NCI-H460 (cell line): ENCODE measurements around the gene NOPCHAP1. TPM values are rescaled to one million over a fixed set of nuclear protein-coding genes. Genes with fewer than 3 reads are reported as not detected.

ENCODE experiments used
- DNase-seq: peaks from one replicate; pipeline ENCODE4 v3.0.0-alpha.2; 2016; ENCODE audit warnings: low read depth; ENCODE audit errors: extremely low read depth
- total RNA-seq: library from RNA; depleted of rRNA; stranded (reverse); fragments of >200 nt; shearing (Covaris generic); gene quantifications from 2 replicates; pipeline ENCODE4 v1.2.3, GENCODE V29; 2014; rRNA removed

Gene NOPCHAP1
- total RNA-seq, 1 experiment from 2014 or later, result 29.9 TPM

DNA sequence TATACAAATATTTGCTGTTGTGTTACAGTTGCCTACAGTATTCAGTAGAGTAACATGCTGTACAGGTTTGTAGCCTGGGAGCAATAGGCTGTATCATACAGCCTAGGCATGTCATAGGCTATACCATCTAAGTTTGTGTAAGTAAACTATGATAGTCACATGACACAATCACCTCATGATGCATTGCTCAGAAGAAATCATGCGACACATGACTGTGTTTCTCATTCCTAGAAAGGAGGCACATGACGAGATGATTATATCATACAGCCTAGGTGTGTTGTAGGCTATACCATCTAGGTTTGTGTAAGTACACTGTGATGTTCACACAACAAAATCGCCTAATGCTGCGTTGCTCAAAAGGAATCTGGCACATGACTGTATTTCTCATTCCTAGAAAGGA is 31.9 kb downstream of the NOPCHAP1 start:
- DNase-seq, result no peak

DNA sequence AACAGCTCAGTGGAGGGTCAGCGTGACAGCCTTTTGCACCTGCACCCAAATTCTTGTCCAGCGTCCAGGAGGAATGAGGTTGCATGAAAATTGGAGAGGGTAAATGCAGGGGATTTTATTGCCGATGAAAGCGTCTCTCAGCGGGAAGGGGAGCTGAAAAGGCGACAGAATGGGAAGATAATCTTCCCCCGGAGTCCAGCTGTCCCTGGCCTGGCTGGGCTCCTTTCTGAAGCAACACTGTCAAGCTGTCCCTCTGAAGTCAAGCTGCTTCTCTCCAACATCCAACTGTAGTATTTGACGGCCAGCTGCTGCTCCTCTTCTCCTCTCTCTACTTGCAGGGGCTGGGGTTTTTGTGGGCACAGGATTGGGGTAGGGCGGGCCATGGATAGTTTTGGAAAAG is 32.7 kb downstream of the NOPCHAP1 start:
- DNase-seq, result no peak

DNA sequence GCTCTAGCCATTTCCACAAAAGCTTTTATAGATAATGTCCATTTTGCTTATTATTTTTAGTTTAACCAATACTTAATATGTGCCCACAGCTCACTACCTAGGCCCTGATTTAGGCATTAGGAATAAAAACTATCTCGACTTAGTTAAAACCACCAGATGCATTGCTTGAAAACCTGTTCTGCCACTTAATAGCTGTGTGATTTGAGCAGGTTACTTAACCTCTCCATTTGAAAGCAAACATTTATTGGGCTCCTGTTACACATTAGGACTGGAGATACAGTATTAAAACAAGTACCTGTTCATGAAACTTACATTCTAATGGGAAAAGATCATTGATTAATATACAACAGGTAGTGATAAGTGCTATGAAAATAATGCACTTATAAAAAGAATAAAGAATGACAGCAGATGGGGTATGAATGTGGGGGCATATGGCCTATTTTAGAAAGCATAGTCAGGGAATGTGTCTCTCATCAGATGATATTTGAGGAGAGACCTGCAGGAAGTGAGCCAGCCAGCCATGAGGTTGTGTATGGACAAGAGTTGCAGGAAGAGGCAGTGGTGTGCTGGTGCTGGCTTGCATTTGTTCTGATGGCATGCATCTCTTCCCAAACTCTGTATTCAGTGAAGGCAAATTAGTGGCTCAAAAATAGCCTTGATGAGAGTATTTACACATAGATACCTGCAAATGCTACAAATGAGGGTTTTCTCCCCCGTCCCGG is 34.3 kb downstream of the NOPCHAP1 start:
- no peak for DNase-seq

DNA sequence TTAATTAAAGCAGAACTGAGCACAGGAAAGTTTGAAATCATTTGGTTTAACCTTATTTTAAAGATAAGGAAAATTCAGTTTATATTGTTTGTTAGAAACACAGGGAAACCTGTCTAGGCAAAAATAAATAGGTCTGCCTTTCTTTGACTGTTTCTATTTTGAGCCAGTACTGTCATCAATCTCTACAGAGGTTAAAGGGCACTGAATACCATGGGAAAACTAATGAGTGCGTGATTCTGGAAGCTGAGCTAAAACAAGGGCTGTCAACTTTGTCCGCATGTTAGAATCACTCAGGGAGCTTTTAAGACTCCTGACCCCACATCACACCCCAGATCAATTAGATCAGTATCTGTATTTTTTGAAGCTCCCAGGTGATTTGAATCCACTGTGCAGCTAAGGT is 38.8 kb downstream of the NOPCHAP1 start:
- no peak for DNase-seq

DNA sequence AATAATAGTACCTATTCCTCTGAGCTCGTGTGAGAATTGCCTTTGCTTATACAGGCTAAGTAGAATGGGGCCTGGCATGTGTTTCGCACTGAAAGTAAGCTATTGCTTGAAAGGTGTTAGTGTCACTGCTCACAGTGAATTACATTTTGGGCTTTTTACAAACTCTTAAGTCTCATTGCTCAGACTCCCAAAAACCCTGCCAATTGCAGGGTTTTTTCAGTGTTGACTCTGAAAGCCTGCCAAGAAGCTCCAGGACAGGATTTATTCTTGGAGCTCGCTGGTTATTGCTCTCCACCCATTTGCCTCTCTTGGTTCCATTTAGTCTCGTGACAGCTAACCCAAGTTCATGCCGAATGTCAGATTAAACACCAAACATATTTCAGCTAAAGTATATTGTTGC is 39.8 kb downstream of the NOPCHAP1 start:
- DNase-seq, result no peak

DNA sequence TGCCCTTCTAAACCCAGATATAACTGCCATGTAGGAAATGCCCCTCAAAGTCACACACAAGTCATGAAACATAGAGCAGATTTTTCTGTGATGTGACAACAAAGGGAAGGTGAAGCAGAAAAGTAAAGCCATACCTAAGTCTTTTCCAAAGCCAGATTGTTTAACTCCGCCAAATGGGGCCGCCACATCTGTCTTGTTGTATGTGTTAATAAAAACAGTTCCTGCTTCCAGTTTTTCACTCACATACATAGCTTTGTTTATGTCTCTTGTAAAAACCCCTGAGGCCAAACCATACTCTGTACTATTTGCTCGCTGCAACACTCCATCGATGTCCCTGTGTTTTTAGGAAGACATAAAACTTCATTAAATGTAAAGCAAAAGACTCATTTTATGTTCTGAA is 40.3 kb downstream of the NOPCHAP1 start:
- DNase-seq, result no peak

DNA sequence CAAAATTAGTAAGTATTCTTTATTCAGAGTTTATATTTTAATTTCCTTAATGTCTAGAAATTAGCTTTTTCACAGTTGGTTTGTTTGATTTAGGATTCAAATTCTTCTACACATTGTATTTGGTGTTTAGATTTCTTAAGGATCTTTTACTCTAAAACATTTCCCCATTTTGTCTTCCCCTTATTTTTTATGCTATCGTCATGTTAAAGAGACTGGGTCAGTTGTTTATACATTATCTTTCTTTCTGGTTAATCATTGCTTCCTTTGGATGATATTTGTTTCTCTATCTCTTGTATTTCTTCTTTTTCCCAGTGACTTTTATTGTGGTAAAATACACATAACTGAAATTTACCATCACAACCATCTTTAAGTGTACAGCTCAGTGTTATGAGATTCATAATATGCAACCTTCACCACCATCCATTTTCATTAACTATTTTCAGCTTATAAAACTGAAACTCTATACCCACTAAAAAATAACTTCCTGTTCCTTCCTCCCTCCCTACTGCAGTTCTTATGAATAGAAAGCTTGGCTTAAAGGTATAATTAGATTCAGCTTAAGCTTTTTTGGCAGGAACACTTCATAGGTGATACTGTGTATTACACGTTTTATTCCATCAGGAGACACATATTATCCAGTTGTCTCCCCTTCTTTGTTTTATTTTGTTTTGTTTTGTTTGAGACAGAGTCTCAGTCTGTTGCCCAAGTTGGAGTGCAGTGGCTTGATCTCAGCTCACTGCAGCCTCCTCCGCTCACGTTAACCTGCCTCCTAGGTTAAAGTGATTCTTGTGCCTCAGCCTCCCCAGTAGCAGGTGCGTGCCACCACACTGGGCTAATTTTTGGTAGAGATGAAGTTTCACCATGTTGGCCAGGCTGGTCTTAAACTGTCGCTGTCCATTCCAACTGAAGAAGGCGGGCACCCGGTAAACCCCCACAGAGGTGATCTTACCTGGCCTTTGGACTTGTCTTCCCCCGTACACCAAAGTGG is 45.0 kb downstream of the NOPCHAP1 start:
- no peak for DNase-seq

DNA sequence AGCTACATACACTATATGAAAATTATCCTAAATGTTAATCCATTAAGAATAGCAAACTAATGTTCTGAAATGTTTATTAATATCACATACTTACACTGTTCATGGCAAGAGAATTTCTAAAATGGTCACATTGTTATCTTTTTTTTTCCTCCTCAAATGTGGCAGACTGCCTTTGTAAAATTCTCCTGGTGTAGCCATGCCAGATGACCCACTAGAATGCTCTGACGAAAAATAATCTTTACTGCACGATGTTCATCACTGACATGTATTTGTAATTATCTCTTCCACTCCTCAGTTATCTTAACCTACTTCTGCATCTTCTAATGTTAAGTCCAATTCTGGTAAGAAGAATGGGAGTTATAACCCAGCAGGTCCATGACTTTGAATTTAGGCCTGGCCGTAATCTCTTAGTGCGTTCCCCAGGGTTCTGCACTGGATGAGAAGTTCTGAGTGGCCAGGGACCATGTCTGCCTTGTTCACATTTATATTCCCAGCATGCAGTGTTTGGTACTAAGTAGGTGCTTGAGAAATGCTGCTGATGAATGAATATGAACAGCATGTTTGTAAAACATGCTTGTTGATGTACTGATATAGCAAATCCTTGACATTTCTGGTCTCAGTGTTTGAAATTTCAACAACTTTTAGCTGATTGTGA is 46.7 kb downstream of the NOPCHAP1 start:
- no peak for DNase-seq

DNA sequence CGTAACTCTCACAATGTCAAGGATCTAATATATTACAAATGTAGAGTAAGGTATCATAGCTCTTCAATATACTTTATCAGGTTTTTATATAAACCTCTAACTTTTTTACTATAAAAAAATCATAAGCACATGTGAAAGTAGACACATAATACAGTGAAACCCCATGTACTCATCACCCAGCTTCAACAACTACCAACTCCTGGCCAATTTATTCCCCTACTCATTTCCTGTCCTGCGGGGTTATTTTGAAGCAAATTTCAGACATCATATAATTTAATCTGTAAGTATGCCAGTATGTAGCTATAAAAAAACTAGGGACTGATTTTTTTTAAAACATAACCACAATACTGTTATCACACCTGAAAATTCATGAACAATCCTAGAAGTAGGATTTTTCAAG is 47.7 kb downstream of the NOPCHAP1 start:
- no peak for DNase-seq

Other genes starting within 250 kb of the NOPCHAP1 start
- 8.1 and 9.7 TPM in 2 replicates for gene SLC41A2, start 28.0 kb upstream of the NOPCHAP1 start, total RNA-seq
- gene ALDH1L2, start 98.1 kb downstream of the NOPCHAP1 start, total RNA-seq, result 37.4 and 54.1 TPM in 2 replicates
- 81.7 and 94.2 TPM in 2 replicates for gene WASHC4, start 121.4 kb downstream of the NOPCHAP1 start, total RNA-seq
- gene APPL2, start 249.9 kb downstream of the NOPCHAP1 start, total RNA-seq, result 26.5 and 26.9 TPM in 2 replicates